Measurements from ENCODE around the gene VWA3A.

The VWA3A gene

DNA sequence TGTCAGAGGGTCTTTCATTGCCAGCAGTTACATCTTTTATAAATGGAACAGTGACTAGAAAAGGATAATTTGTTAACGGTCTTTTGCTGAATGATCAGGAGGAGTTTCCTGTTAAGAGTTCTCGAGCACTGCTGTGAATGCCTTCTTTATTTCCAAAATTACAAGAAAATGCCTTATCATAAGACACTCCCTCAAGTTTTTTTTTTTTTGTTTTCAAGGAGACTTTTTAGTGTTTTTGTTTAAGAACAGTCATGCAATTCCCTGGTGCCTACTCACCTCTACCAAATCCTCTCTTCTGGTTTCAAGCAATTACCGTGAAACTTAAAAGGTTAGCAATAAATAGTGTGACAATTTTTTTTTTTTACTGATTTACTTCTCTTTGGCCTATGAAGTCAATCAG is 19.0 kb upstream of the VWA3A start:
- no peak for TF ChIP-seq CTCF (IDR thresholded peaks at IDR 0.05; ENCODE audit: low read depth, low read length)
- H3K4me3 ChIP-seq (ENCODE audit: low read depth, low read length): no peak overlapping the region

DNA sequence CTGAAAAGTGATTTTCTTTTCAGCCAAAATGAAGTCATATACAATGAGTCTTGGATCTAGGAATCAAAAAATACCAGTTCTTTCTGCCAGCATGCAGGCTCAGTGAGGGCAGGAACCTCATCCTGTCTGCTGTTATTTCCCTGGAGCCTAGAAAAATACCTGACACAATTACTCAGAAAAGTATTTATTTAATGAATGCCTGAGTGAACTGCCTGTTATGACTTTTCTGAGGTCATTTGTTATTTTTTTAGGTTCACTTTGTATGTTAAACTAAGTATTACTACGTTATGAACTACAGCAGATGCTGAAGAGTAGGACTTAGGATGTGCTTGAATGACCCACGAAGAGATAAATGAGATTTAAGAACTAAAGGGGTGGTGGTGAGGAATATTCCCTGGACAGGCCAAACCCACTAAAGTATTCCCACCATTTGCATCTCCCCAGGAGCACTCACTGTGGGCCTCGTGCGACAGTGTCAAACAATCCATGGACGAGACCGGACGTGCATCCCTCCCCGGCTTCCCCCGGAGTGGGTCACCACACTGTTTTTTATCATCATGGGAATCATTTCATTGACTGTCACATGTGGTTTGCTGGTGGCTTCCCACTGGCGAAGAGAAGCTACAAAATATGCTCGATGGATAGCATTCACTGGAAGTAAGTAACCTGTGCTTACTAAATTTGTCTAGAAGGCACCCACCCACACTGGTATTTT is 17.1 kb upstream of the VWA3A start:
- no peak for TF ChIP-seq CTCF (IDR thresholded peaks at IDR 0.05; ENCODE audit: low read depth, low read length)
- H3K4me3 ChIP-seq (ENCODE audit: low read depth, low read length): no peak overlapping the region

DNA sequence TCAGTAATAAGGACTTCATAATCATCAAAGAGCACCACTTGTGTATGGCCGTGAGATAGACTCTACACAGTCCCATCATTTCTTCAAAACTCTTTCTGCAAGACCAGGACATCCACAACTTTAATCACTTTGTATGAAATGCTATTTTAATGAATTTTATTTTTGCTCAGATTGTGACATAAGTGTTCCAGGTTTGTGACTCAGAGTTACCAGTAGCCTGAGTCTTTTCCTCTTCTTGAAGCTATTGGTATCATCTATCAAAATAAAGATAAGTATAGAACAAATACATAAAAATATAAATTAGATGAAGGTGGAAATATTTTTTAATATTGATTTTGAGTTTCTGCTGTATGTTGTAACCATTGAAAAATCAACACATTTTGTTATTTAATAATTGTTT is 16.6 kb upstream of the VWA3A start:
- no peak overlapping the region for H3K4me3 ChIP-seq (ENCODE audit: low read depth, low read length)
- TF ChIP-seq CTCF (IDR thresholded peaks at IDR 0.05; ENCODE audit: low read depth, low read length): no peak

DNA sequence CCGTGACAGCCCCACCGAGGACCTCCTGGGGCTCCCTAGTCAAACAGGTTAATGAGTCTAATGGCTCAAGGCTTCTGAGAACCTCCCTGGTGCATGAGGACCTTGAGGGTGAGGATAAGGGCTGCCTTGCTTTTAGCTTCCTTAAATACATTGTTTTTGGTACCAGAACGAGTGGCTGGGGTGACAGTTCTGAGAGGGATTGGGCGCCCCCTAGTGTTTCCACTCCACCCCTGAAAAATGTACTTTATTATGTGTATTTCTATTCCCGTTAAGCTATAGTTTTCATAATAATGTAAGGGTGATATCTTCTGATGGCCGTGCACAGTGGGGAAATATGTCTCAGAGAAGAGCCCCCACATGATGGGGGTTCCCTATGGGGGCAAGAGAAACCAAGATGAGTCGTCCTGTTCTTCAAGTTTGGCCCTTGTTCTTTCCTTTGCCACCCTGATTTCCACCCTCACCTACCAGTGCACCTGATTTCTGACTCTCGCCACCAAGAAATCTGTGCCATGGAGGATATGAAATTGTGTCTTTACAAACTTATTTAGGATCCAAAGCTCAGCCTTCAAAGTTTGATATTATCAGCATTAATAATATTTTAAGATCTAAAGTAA is 14.5 kb upstream of the VWA3A start:
- no peak overlapping the region for H3K4me3 ChIP-seq (ENCODE audit: low read depth, low read length)
- TF ChIP-seq CTCF (IDR thresholded peaks at IDR 0.05; ENCODE audit: low read depth, low read length): peak; percentile 71

- H3K4me3 ChIP-seq (ENCODE audit: low read depth, low read length): no peak overlapping the region
- TF ChIP-seq CTCF (IDR thresholded peaks at IDR 0.05; ENCODE audit: low read depth, low read length): no peak
Measured at GRCh38 chr16:22078656-22079055, 13.7 kb upstream of the VWA3A start.

- no peak overlapping the region for H3K4me3 ChIP-seq (ENCODE audit: low read depth, low read length)
- TF ChIP-seq CTCF (IDR thresholded peaks at IDR 0.05; ENCODE audit: low read depth, low read length): no peak
Measured at GRCh38 chr16:22081050-22081449, 11.3 kb upstream of the VWA3A start.

GRCh38 chr16:22086440-22086839 is 5.9 kb upstream of the VWA3A start:
- H3K4me3 ChIP-seq (ENCODE audit: low read depth, low read length): no peak overlapping the region
- no peak for TF ChIP-seq CTCF (IDR thresholded peaks at IDR 0.05; ENCODE audit: low read depth, low read length)
